Right lobe of liver (tissue), 6 donors: ENCODE measurements around the gene CKMT2. TPM values are rescaled to one million over a fixed set of nuclear protein-coding genes. Genes with fewer than 3 reads are reported as not detected.
A peak's percentile ranks its signal among the peaks of the same experiment; 100 is the strongest.

Experiments used
- ATAC-seq, 4 donors: fragments of 200-7000 bp; cut with Tn5 transposase; one replicate each; pipeline ENCODE4 v1.9.1; 2020; ENCODE audit warnings: mild to moderate bottlenecking in 4 of 4, moderate library complexity in 4 of 4
- DNase-seq, 3 donors: peaks; one replicate each; pipeline ENCODE4 v3.0.0-alpha.2; 2020
- H3K27ac ChIP-seq, 3 donors: fragments of 200-600 bp; one replicate each; pipeline ENCODE4 v1.8.0; 2022
- H3K27me3 ChIP-seq, 2 donors: fragments of 200-600 bp; one replicate each; pipeline ENCODE4 v1.8.0; 2022
- H3K36me3 ChIP-seq, 4 donors: fragments of 200-600 bp; sonication (generic) in 1 of 4; one replicate each; pipeline versions ENCODE4 v1.5.1 to v1.8.0; 2017 to 2022; ENCODE audit warnings: control low read depth in 1 of 4
- H3K4me1 ChIP-seq, 4 donors: fragments of 200-600 bp; sonication (generic) in 1 of 4; one replicate each; pipeline versions ENCODE4 v1.5.1 to v1.8.0; 2017 to 2022; ENCODE audit warnings: control low read depth in 1 of 4
- H3K4me3 ChIP-seq, 3 donors: fragments of 200-600 bp; one replicate each; pipeline ENCODE4 v1.8.0; 2022
- H3K9me3 ChIP-seq, 4 donors: fragments of 200-600 bp; sonication (generic) in 1 of 4; one replicate each; pipeline versions ENCODE4 v1.5.1 to v1.8.0; 2017 to 2022; ENCODE audit warnings: control low read depth in 1 of 4
- POLR2A ChIP-seq: fragments of 450-650 bp; IDR thresholded peaks from one replicate; pipeline ENCODE4 v1.6.1; 2017; ENCODE audit warnings: antibody characterized with exemption, mild to moderate bottlenecking
- WGBS: methylation state at CpG from one replicate; pipeline ENCODE4 v1.1.6; 2018; ENCODE audit warnings: low coverage, low lambda C conversion rate; ENCODE audit not compliant: insufficient coverage; ENCODE audit errors: missing lambda C conversion rate; 5-methylcytosine and 5-hydroxymethylcytosine counted together
- intact Hi-C, 2 donors: fragments of 100-400 bp; cut with DNase I; formaldehyde crosslinking; loops; one replicate each; pipeline versions ENCODE4 v1.11.2 to v1.14.1; 2022
- total RNA-seq, 6 experiments: library from RNA; depleted of rRNA in 2 of 6; stranded (reverse); fragments of >200 nt in 2 of 6; fragmentation: NEBNext Ultra II Directional in 3 of 6; extraction: Animal tissue kit (Norgen Biotek cat#: 25700) in 3 of 6; gene quantifications; one replicate each; pipeline versions ENCODE4 v1.1.0 to v1.2.4, GENCODE V29; 2016 to 2023
- TF ChIP-seq, protein P1 (sequence below), 4 donors: fragments of 200-600 bp in 3 of 4; fragments of 450-650 bp in 1 of 4; IDR thresholded peaks; one replicate each; pipeline versions ENCODE4 v1.5.1 to v1.8.0; 2016 to 2022; ENCODE audit warnings: antibody characterized with exemption in 4 of 4, mild to moderate bottlenecking in 2 of 4
- donor health status: DM: no; HTN: yes; CAD: no.
- donor health status: DM: no; HTN: no; CAD: no.
- donor health status: DM: no; HTN: no; CAD: no.
- donor health status: DM: no; HTN: yes; CAD: no.
- donor health status: DM: no; HTN: yes; CAD: no.

The CKMT2 gene
- total RNA-seq, 6 experiments from 2014 or later = 0.39 to 1.8 (median 0.80) TPM

DNA sequence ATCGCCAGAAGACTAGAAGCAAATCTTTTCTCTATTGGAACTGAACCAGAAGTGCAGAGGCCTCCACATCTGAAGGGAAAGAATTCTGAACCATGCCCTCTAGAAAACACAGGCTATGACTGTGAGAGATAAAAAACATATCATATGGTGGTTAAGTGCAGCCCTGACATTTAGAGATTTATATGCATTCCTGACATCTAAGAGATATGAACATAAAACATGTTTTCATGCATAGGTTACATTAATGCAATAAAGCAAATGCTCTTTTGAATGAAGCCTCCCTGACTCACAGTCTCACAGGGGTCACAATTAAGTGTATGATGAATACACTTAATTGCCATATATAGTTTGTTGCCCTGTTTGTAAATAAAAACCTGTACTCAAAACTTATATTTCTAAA, 28.9 kb upstream of the CKMT2 start:
- H3K9me3 ChIP-seq = no peaks in the 10 kb centered on the region
- 80% methylated on average over 1 of the region's 1 CpG for WGBS
- H3K4me3 ChIP-seq = no peak overlapping the region
- no peak for TF ChIP-seq POLR2A
- TF ChIP-seq, protein P1, sequence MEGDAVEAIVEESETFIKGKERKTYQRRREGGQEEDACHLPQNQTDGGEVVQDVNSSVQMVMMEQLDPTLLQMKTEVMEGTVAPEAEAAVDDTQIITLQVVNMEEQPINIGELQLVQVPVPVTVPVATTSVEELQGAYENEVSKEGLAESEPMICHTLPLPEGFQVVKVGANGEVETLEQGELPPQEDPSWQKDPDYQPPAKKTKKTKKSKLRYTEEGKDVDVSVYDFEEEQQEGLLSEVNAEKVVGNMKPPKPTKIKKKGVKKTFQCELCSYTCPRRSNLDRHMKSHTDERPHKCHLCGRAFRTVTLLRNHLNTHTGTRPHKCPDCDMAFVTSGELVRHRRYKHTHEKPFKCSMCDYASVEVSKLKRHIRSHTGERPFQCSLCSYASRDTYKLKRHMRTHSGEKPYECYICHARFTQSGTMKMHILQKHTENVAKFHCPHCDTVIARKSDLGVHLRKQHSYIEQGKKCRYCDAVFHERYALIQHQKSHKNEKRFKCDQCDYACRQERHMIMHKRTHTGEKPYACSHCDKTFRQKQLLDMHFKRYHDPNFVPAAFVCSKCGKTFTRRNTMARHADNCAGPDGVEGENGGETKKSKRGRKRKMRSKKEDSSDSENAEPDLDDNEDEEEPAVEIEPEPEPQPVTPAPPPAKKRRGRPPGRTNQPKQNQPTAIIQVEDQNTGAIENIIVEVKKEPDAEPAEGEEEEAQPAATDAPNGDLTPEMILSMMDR (IDR thresholded peaks at IDR 0.05) = no peak
- no peak overlapping the region for H3K27ac ChIP-seq
- ATAC-seq (no peak), DNase-seq (no peak)
- H3K27me3 ChIP-seq = no peaks in the 10 kb centered on the region
- intact Hi-C loops = no loop called here
- no peaks in the 10 kb centered on the region for H3K36me3 ChIP-seq
- H3K4me1 ChIP-seq = no peaks in the 10 kb centered on the region

DNA sequence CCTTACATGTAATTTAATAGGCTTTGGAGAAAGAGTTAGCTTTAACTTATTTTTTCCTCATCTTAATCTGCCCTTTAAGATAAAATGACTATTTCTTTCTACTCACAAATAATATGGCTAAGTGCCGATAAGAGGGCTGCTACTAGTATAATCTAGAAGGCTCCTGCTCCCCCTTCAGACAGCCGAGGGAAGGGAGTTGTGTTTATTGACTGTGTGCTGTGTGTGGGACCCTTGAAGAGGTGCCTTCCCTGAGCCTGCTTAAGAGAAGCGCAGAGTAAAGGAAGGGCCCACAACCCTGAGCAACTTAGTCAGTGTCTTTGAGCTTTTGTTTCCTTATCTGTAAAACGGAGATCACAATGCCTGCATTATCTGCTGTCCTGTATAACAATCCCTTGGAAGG, 28.1 kb upstream of the CKMT2 start:
- DNase-seq (no peak), ATAC-seq (no peak)
- H3K36me3 ChIP-seq = no peaks in the 10 kb centered on the region
- H3K27me3 ChIP-seq = no peaks in the 10 kb centered on the region
- intact Hi-C loops = no loop called here
- H3K4me3 ChIP-seq = no peak overlapping the region
- no peak overlapping the region for H3K27ac ChIP-seq
- TF ChIP-seq, protein P1 (IDR thresholded peaks at IDR 0.05) = no peak
- no peak for TF ChIP-seq POLR2A
- no peaks in the 10 kb centered on the region for H3K4me1 ChIP-seq
- 88% methylated on average over 4 of the region's 4 CpGs for WGBS
- no peaks in the 10 kb centered on the region for H3K9me3 ChIP-seq

DNA sequence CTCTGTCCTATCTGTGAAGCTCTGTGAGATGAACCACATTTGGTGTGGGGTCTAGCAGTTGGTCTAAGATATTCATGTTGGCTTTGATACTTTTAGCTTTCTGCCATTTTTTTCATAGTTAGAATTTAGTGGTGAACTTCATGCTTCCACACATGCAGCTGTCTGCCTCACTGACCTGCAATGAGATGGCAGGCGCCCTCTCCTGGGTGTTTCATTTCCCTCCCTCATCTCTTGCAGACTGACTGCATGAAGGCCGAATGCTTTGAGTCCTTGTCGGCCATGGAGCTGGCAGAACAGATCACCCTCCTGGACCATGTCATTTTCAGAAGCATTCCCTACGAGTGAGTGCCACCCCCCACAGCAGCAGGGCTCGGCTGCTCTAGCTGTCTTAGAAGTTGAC, 26.1 kb upstream of the CKMT2 start:
- Histone ChIP-seq H3K9me3 (no peaks in the 10 kb centered on the region), H3K27ac (no peak overlapping the region), H3K27me3 (no peaks in the 10 kb centered on the region), H3K36me3 (no peaks in the 10 kb centered on the region), H3K4me3 (no peak overlapping the region), H3K4me1 (no peaks in the 10 kb centered on the region)
- DNase-seq = no peak
- TF ChIP-seq, protein P1 (IDR thresholded peaks at IDR 0.05) = peak in 1 of 4 donors; percentile 21
- no peak for TF ChIP-seq POLR2A
- peak in 1 of 4 donors; percentile 21 for ATAC-seq
- intact Hi-C loops = no loop called here
- 70% methylated on average over 3 of the region's 5 CpGs for WGBS

DNA sequence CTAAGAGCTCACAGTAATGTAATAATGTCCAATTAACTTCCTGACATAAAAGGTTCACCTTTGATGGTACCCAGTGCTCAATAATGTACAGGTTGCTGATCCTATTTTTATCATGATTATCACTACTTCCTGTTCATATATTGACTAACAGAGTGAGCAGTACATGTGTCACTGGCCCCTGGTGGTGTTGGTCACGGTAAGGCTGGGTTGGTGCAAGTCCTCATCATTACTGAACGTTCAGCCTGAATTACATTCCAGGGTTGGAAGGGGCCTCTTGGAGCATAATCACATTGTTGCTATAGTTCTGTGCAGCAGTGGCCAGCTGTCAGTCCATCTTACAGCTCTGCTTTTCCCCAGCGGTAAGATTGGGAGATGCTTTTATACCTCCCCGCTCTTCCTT, 24.2 kb upstream of the CKMT2 start:
- TF ChIP-seq, protein P1 (IDR thresholded peaks at IDR 0.05) = no peak
- TF ChIP-seq POLR2A = no peak
- Histone ChIP-seq H3K9me3 (no peaks in the 10 kb centered on the region), H3K36me3 (no peaks in the 10 kb centered on the region), H3K27me3 (no peaks in the 10 kb centered on the region), H3K27ac (no peak overlapping the region), H3K4me1 (no peaks in the 10 kb centered on the region), H3K4me3 (no peak overlapping the region)
- WGBS = 96% methylated on average over 3 of the region's 4 CpGs
- intact Hi-C loops = no loop called here
- no peak for DNase-seq
- no peak for ATAC-seq

DNA sequence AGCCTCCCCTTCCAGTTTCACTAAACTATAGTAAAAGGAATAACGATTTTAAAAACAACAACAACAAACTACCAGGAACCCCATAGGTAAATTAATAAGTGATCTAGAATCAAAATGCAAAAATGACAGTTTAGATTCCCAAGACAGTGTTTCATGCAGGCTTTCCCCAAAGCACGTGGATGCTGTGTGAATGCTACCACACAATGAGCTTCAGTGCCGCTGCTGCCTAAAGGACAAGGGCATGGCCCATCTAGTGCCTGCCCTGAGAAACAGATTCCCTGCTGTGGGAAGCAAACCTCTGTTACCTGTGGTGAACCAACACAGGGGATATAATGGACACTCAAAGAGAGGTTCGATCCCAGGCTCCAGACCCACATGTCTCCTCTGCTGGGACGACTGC, 23.7 kb upstream of the CKMT2 start:
- no peak overlapping the region for H3K4me3 ChIP-seq
- no peak for TF ChIP-seq POLR2A
- TF ChIP-seq, protein P1 (IDR thresholded peaks at IDR 0.05) = no peak
- no peaks in the 10 kb centered on the region for H3K9me3 ChIP-seq
- no peaks in the 10 kb centered on the region for H3K27me3 ChIP-seq
- no peak for ATAC-seq
- 86% methylated on average over 3 of the region's 5 CpGs for WGBS
- H3K27ac ChIP-seq = no peak overlapping the region
- H3K4me1 ChIP-seq = no peaks in the 10 kb centered on the region
- DNase-seq = no peak
- intact Hi-C loops = no loop called here
- no peaks in the 10 kb centered on the region for H3K36me3 ChIP-seq
